HepG2 (cell line): ENCODE results near the gene BIRC6. TPM values are rescaled to one million over a fixed set of nuclear protein-coding genes. Genes with fewer than 3 reads are reported as not detected.

Experiments
- AHDC1 ChIP-seq: sonication (generic); formaldehyde crosslinking; IDR thresholded peaks from 2 replicates; pipeline ENCODE4 v1.5.1; 2020; ENCODE audit warnings: mild to moderate bottlenecking, missing genetic modification reagents, borderline replicate concordance
- CSRNP1 ChIP-seq: sonication (generic); formaldehyde crosslinking; IDR thresholded peaks from 2 replicates; pipeline ENCODE4 v1.8.1; 2023; ENCODE audit warnings: mild to moderate bottlenecking, missing genetic modification reagents
- ETV5 ChIP-seq: IDR thresholded peaks from 2 replicates; pipeline ENCODE4 v1.6.1; 2018; ENCODE audit warnings: missing biosample characterization, missing genetic modification reagents, inconsistent platforms, borderline replicate concordance
- FIP1L1 ChIP-seq: fragments of 200-400 bp; formaldehyde crosslinking; IDR thresholded peaks from 2 replicates; pipeline ENCODE4 v1.6.1; 2018; ENCODE audit warnings: low read depth, mild to moderate bottlenecking, low read length, moderate library complexity, borderline replicate concordance; ENCODE audit not compliant: insufficient read depth
- KLF15 ChIP-seq: sonication (generic); formaldehyde crosslinking; IDR thresholded peaks from 2 replicates; pipeline ENCODE4 v1.8.1; 2023; ENCODE audit warnings: borderline replicate concordance, mild to moderate bottlenecking, inconsistent platforms, missing genetic modification reagents, mixed read lengths
- MEIS2 ChIP-seq: sonication (generic); formaldehyde crosslinking; IDR thresholded peaks from 2 replicates; pipeline ENCODE4 v1.9.0; 2021; ENCODE audit warnings: mild to moderate bottlenecking, missing genetic modification reagents
- NR0B2 ChIP-seq: sonication (generic); formaldehyde crosslinking; IDR thresholded peaks from 2 replicates; pipeline ENCODE4 v1.4.0; 2020; ENCODE audit warnings: mild to moderate bottlenecking, missing genetic modification reagents
- REST ChIP-seq, 2 experiments: IDR thresholded peaks; 2 replicates each; pipeline ENCODE4 v1.6.1; 2011 to 2012; ENCODE audit warnings: low read length in 2 of 2, borderline replicate concordance in 1 of 2, low read depth in 1 of 2, mild to moderate bottlenecking in 1 of 2, moderate library complexity in 1 of 2
- SRSF1 ChIP-seq: fragments of 200-400 bp; formaldehyde crosslinking; optimal IDR thresholded peaks from 2 replicates; pipeline ENCODE3; 2017; ENCODE audit warnings: mild to moderate bottlenecking, low read depth, low read length, moderate library complexity
- ZFP41 ChIP-seq: sonication (generic); formaldehyde crosslinking; IDR thresholded peaks from 2 replicates; pipeline ENCODE4 v1.4.0; 2020; ENCODE audit warnings: mild to moderate bottlenecking, missing genetic modification reagents, borderline replicate concordance
- ZNF205 ChIP-seq: IDR thresholded peaks from 2 replicates; pipeline ENCODE4 v1.6.1; 2018; ENCODE audit warnings: missing biosample characterization, missing genetic modification reagents
- ZNF550 ChIP-seq: sonication (generic); formaldehyde crosslinking; IDR thresholded peaks from 2 replicates; pipeline ENCODE4 v1.4.0; 2020; ENCODE audit warnings: mild to moderate bottlenecking, missing genetic modification reagents, borderline replicate concordance
- ZNF556 ChIP-seq: sonication (generic); formaldehyde crosslinking; IDR thresholded peaks from 2 replicates; pipeline ENCODE4 v1.4.0; 2020; ENCODE audit warnings: mild to moderate bottlenecking, missing genetic modification reagents, borderline replicate concordance
- ZNF766 ChIP-seq: sonication (generic); formaldehyde crosslinking; IDR thresholded peaks from 2 replicates; pipeline ENCODE4 v1.5.0; 2020; ENCODE audit warnings: missing genetic modification reagents, borderline replicate concordance
- ZNF780A ChIP-seq: sonication (generic); formaldehyde crosslinking; IDR thresholded peaks from 2 replicates; pipeline ENCODE4 v1.8.0; 2022; ENCODE audit warnings: mild to moderate bottlenecking, missing genetic modification reagents, moderate library complexity
- ZSCAN30 ChIP-seq: sonication (generic); formaldehyde crosslinking; IDR thresholded peaks from 2 replicates; pipeline ENCODE4 v1.5.0; 2020; ENCODE audit warnings: mild to moderate bottlenecking, missing genetic modification reagents
- polyA plus RNA-seq, 8 experiments: library from polyadenylated mRNA; depleted of rRNA in 3 of 8; stranded (reverse) in 7 of 8; unstranded in 1 of 8; fragments of >200 nt; fragmentation: Illumina TruSeq in 4 of 8; extraction: Trizol in 4 of 8; gene quantifications; 2 replicates each; pipeline versions ENCODE4 v1.2.1 to v1.2.3, GENCODE V29; 2011 to 2016; ENCODE audit warnings: low read depth in 4 of 8, missing spikeins in 1 of 8, mixed read lengths in 1 of 8; ENCODE audit not compliant: insufficient read depth in 1 of 8
- total RNA-seq, 5 experiments: library from RNA; depleted of rRNA; stranded (reverse); fragments of >200 nt; fragmentation: Illumina TruSeq; extraction: Trizol; gene quantifications; 2 replicates each; pipeline ENCODE4 v1.2.3, GENCODE V29; 2016; ENCODE audit warnings: low read depth in 1 of 5

The BIRC6 gene
- total and polyA plus RNA-seq, 2 of the 13 experiments (the other 11 are each of a cell fraction or from before 2014, with no cell fraction given) = 65.6 to 120 TPM

- TF ChIP-seq AHDC1 (CRISPR knock-in tag) = peak; percentile 90
- TF ChIP-seq CSRNP1 (CRISPR knock-in tag) = peak; percentile 81
- peak in 1 of 2 experiments; percentile 69; a peak in 1 of 4 replicates for TF ChIP-seq REST (IDR thresholded peaks at IDR 0.05; ENCODE audit: borderline replicate concordance in 1 of 2, low read depth in 1 of 2, low read length in 2 of 2)
- peak; percentile 96 for TF ChIP-seq ETV5 (CRISPR knock-in tag)
- TF ChIP-seq FIP1L1 = peak; percentile 58; the same call in 1 of the 2 replicates
- TF ChIP-seq NR0B2 (CRISPR knock-in tag) = peak; percentile 97
- peak; percentile 91 for TF ChIP-seq KLF15
- peak; percentile 65; the same call in 1 of the 2 replicates for TF ChIP-seq ZNF766 (CRISPR knock-in tag)
- 0 out of 2 replicates have a peak, but pooled peaks have one; percentile 40 for TF ChIP-seq ZFP41 (CRISPR knock-in tag)
- peak; percentile 84 for TF ChIP-seq ZNF205 (CRISPR knock-in tag)
- no peak for TF ChIP-seq SRSF1
- TF ChIP-seq ZNF556 (CRISPR knock-in tag) = peak; percentile 95
- peak; percentile 59 for TF ChIP-seq MEIS2
- no peak for TF ChIP-seq ZNF550 (CRISPR knock-in tag)
- TF ChIP-seq ZNF780A = peak; percentile 74; the same call in 1 of the 2 replicates
- TF ChIP-seq ZSCAN30 (CRISPR knock-in tag) = peak; percentile 75; the same call in 1 of the 2 replicates
Observed at GRCh38 chr2:32356681-32357317, at the start of gene BIRC6 (continued).
